HepG2 (cell line): Measurements from ENCODE around the gene DNASE2. TPM values are rescaled to one million over a fixed set of nuclear protein-coding genes. Genes with fewer than 3 reads are reported as not detected.

Experiments used
- CC2D1A ChIP-seq: sonication (generic); formaldehyde crosslinking; IDR thresholded peaks from 2 replicates; pipeline ENCODE4 v1.8.1; 2023; ENCODE audit warnings: mild to moderate bottlenecking, missing genetic modification reagents
- HHEX ChIP-seq: IDR thresholded peaks from 2 replicates; pipeline ENCODE4 v1.6.1; 2016; ENCODE audit warnings: control low read depth
- MLX ChIP-seq: IDR thresholded peaks from 2 replicates; pipeline ENCODE4 v1.6.1; 2016
- MYNN ChIP-seq: sonication (generic); formaldehyde crosslinking; IDR thresholded peaks from 2 replicates; pipeline ENCODE4 v1.4.0; 2020; ENCODE audit warnings: mild to moderate bottlenecking, low read depth, missing genetic modification reagents
- NRL ChIP-seq: sonication (generic); formaldehyde crosslinking; IDR thresholded peaks from 2 replicates; pipeline ENCODE4 v1.5.0; 2020; ENCODE audit warnings: missing genetic modification reagents, mild to moderate bottlenecking, moderate library complexity, borderline replicate concordance
- SMC3 ChIP-seq: IDR thresholded peaks from 2 replicates; pipeline ENCODE4 v1.6.1; 2011; ENCODE audit warnings: low read length, improper control_type of control experiment
- ZBTB7B ChIP-seq: sonication (generic); formaldehyde crosslinking; IDR thresholded peaks from 2 replicates; pipeline ENCODE4 v1.4.0; 2020; ENCODE audit warnings: missing genetic modification reagents
- ZKSCAN8 ChIP-seq: IDR thresholded peaks from 2 replicates; pipeline ENCODE4 v1.6.1; 2016; ENCODE audit warnings: borderline replicate concordance, missing genetic modification reagents, missing compliant biosample characterization
- ZNF335 ChIP-seq: sonication (generic); formaldehyde crosslinking; IDR thresholded peaks from 2 replicates; pipeline ENCODE4 v1.4.0; 2020; ENCODE audit warnings: missing genetic modification reagents
- ZNF460 ChIP-seq: sonication (generic); formaldehyde crosslinking; IDR thresholded peaks from 2 replicates; pipeline ENCODE4 v1.5.1; 2020; ENCODE audit warnings: missing genetic modification reagents, mild to moderate bottlenecking, borderline replicate concordance
- ZNF605 ChIP-seq: sonication (generic); formaldehyde crosslinking; IDR thresholded peaks from 2 replicates; pipeline ENCODE4 v1.8.0; 2022; ENCODE audit warnings: mild to moderate bottlenecking, missing genetic modification reagents
- ZNF878 ChIP-seq: sonication (generic); formaldehyde crosslinking; IDR thresholded peaks from 2 replicates; pipeline ENCODE4 v1.8.1; 2023; ENCODE audit warnings: mild to moderate bottlenecking, missing genetic modification reagents, moderate library complexity
- polyA plus RNA-seq, 8 experiments: library from polyadenylated mRNA; depleted of rRNA in 3 of 8; stranded (reverse) in 7 of 8; unstranded in 1 of 8; fragments of >200 nt; fragmentation: Illumina TruSeq in 4 of 8; extraction: Trizol in 4 of 8; gene quantifications; 2 replicates each; pipeline versions ENCODE4 v1.2.1 to v1.2.3, GENCODE V29; 2011 to 2016; ENCODE audit warnings: low read depth in 4 of 8, missing spikeins in 1 of 8, mixed read lengths in 1 of 8; ENCODE audit not compliant: insufficient read depth in 1 of 8
- total RNA-seq, 5 experiments: library from RNA; depleted of rRNA; stranded (reverse); fragments of >200 nt; fragmentation: Illumina TruSeq; extraction: Trizol; gene quantifications; 2 replicates each; pipeline ENCODE4 v1.2.3, GENCODE V29; 2016; ENCODE audit warnings: low read depth in 1 of 5
- TF ChIP-seq, protein P1 (sequence below): sonication (generic); formaldehyde crosslinking; IDR thresholded peaks from 2 replicates; pipeline ENCODE4 v1.5.0; 2020; ENCODE audit warnings: mild to moderate bottlenecking, low read depth, missing genetic modification reagents, borderline replicate concordance
- TF ChIP-seq, protein P2 (sequence below): sonication (generic); formaldehyde crosslinking; conservative IDR thresholded peaks from 2 replicates; pipeline ENCODE4 v1.4.0; 2020; ENCODE audit warnings: missing genetic modification reagents
- TF ChIP-seq, protein P3 (sequence below): sonication (generic); formaldehyde crosslinking; IDR thresholded peaks from 2 replicates; pipeline ENCODE4 v1.4.0; 2020; ENCODE audit warnings: missing genetic modification reagents, mild to moderate bottlenecking, borderline replicate concordance
- TF ChIP-seq, protein P4 (sequence below), 2 experiments: IDR thresholded peaks; 2 replicates each; pipeline ENCODE4 v1.6.1; 2011 to 2012; ENCODE audit warnings: low read length in 2 of 2, borderline replicate concordance in 1 of 2, low read depth in 1 of 2, mild to moderate bottlenecking in 1 of 2, moderate library complexity in 1 of 2

Gene DNASE2
- total and polyA plus RNA-seq, 2 of the 13 experiments (the other 11 are each of a cell fraction or from before 2014, with no cell fraction given), result 7.5 to 16.2 TPM

- TF ChIP-seq ZNF605 (CRISPR knock-in tag), result no peak
- TF ChIP-seq HHEX, result no peak
- no peak for TF ChIP-seq MLX (CRISPR knock-in tag)
- peak; percentile 44; the same call in 1 of the 2 replicates for TF ChIP-seq NRL (CRISPR knock-in tag)
- TF ChIP-seq SMC3, result peak; percentile 40; the same call in 1 of the 2 replicates
- TF ChIP-seq ZBTB7B (CRISPR knock-in tag), result peak; percentile 34; the same call in 1 of the 2 replicates
- TF ChIP-seq, protein P1, sequence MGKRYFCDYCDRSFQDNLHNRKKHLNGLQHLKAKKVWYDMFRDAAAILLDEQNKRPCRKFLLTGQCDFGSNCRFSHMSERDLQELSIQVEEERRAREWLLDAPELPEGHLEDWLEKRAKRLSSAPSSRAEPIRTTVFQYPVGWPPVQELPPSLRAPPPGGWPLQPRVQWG (CRISPR knock-in tag), result no peak
- no peak for TF ChIP-seq ZNF460
- TF ChIP-seq ZNF878 (CRISPR knock-in tag), result no peak
- no peak for TF ChIP-seq MYNN
- TF ChIP-seq, protein P2, sequence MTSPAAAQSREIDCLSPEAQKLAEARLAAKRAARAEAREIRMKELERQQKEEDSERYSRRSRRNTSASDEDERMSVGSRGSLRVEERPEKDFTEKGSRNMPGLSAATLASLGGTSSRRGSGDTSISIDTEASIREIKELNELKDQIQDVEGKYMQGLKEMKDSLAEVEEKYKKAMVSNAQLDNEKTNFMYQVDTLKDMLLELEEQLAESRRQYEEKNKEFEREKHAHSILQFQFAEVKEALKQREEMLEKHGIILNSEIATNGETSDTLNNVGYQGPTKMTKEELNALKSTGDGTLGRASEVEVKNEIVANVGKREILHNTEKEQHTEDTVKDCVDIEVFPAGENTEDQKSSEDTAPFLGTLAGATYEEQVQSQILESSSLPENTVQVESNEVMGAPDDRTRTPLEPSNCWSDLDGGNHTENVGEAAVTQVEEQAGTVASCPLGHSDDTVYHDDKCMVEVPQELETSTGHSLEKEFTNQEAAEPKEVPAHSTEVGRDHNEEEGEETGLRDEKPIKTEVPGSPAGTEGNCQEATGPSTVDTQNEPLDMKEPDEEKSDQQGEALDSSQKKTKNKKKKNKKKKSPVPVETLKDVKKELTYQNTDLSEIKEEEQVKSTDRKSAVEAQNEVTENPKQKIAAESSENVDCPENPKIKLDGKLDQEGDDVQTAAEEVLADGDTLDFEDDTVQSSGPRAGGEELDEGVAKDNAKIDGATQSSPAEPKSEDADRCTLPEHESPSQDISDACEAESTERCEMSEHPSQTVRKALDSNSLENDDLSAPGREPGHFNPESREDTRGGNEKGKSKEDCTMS (CRISPR knock-in tag), result no peak
- TF ChIP-seq ZNF335 (CRISPR knock-in tag), result no peak
- TF ChIP-seq ZKSCAN8 (CRISPR knock-in tag), result peak; percentile 24; the same call in 1 of the 2 replicates
- TF ChIP-seq, protein P3, sequence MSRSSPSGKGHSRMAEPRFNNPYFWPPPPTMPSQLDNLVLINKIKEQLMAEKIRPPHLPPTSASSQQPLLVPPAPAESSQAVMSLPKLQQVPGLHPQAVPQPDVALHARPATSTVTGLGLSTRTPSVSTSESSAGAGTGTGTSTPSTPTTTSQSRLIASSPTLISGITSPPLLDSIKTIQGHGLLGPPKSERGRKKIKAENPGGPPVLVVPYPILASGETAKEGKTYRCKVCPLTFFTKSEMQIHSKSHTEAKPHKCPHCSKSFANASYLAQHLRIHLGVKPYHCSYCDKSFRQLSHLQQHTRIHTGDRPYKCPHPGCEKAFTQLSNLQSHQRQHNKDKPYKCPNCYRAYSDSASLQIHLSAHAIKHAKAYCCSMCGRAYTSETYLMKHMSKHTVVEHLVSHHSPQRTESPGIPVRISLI (CRISPR knock-in tag), result no peak
- TF ChIP-seq, protein P4, sequence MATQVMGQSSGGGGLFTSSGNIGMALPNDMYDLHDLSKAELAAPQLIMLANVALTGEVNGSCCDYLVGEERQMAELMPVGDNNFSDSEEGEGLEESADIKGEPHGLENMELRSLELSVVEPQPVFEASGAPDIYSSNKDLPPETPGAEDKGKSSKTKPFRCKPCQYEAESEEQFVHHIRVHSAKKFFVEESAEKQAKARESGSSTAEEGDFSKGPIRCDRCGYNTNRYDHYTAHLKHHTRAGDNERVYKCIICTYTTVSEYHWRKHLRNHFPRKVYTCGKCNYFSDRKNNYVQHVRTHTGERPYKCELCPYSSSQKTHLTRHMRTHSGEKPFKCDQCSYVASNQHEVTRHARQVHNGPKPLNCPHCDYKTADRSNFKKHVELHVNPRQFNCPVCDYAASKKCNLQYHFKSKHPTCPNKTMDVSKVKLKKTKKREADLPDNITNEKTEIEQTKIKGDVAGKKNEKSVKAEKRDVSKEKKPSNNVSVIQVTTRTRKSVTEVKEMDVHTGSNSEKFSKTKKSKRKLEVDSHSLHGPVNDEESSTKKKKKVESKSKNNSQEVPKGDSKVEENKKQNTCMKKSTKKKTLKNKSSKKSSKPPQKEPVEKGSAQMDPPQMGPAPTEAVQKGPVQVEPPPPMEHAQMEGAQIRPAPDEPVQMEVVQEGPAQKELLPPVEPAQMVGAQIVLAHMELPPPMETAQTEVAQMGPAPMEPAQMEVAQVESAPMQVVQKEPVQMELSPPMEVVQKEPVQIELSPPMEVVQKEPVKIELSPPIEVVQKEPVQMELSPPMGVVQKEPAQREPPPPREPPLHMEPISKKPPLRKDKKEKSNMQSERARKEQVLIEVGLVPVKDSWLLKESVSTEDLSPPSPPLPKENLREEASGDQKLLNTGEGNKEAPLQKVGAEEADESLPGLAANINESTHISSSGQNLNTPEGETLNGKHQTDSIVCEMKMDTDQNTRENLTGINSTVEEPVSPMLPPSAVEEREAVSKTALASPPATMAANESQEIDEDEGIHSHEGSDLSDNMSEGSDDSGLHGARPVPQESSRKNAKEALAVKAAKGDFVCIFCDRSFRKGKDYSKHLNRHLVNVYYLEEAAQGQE (IDR thresholded peaks at IDR 0.05; ENCODE audit: borderline replicate concordance in 1 of 2, low read depth in 1 of 2, low read length in 2 of 2), result no peak
- TF ChIP-seq CC2D1A (CRISPR knock-in tag), result no peak
These were observed 33.8 kb downstream of the DNASE2 start (continued) for GRCh38 chr19:12847159-12848139.
